ENCODE data around the gene CCDC152.
A peak's percentile ranks its signal among the peaks of the same experiment; 100 is the strongest.
"Not testable (repeated sequence)": the region's sequence is repeated elsewhere in the genome, so short reads cannot be mapped to it uniquely, and the experiment has no call there.

Gene CCDC152

DNA sequence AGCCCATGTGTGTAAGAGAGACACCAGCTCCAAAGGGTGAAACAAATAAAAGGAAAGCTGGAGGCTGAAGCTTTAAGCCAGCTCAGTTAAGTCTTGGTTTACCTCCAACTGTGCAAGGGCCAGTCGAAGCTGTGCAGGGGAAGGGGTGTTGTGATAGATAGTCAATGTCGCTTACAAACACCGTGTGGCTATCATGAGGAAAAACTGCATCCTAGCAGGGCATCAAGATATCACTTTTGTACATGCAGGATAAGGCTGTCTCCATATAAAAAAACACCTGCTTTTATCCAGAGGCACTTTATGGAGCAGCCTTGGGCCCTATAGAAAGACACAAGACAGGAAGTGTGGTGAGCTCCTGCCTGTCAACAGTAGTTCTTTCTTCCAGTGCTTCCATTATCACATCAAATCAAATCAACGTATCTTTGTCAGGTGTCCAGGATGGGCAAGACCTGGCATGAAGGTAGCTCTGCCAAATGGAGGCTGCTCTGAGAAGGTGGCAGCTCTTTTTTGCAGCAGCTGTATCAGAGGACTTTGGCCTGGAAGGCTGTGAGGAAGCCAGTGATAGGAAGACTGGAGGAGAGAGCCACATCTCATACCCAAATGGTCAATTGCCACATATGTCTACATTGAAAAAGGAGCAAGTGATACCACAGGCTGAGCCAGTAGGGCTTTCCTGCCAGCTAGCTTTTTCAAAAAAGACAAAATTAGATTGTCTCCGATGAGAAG is 84.4 kb downstream of the CCDC152 start:
- TF ChIP-seq, protein P1, sequence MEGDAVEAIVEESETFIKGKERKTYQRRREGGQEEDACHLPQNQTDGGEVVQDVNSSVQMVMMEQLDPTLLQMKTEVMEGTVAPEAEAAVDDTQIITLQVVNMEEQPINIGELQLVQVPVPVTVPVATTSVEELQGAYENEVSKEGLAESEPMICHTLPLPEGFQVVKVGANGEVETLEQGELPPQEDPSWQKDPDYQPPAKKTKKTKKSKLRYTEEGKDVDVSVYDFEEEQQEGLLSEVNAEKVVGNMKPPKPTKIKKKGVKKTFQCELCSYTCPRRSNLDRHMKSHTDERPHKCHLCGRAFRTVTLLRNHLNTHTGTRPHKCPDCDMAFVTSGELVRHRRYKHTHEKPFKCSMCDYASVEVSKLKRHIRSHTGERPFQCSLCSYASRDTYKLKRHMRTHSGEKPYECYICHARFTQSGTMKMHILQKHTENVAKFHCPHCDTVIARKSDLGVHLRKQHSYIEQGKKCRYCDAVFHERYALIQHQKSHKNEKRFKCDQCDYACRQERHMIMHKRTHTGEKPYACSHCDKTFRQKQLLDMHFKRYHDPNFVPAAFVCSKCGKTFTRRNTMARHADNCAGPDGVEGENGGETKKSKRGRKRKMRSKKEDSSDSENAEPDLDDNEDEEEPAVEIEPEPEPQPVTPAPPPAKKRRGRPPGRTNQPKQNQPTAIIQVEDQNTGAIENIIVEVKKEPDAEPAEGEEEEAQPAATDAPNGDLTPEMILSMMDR (IDR thresholded peaks at IDR 0.05; ENCODE audit: unreplicated experiment in 3 of 3), result no peak
- Mint-ChIP-seq H3K4me3 (no peak overlapping the region), H3K9me3 (peaks cover 14% of the 10 kb centered on the region), H3K36me3 (ENCODE audit: low read depth) (no peaks in the 10 kb centered on the region), H3K27ac (peak overlapping the region in 2 of 3 experiments; percentile 94 to 97), H3K4me1 (peaks cover 23% of the 10 kb centered on the region), H3K27me3 (ENCODE audit: low read depth) (peaks cover 3% of the 10 kb centered on the region)

DNA sequence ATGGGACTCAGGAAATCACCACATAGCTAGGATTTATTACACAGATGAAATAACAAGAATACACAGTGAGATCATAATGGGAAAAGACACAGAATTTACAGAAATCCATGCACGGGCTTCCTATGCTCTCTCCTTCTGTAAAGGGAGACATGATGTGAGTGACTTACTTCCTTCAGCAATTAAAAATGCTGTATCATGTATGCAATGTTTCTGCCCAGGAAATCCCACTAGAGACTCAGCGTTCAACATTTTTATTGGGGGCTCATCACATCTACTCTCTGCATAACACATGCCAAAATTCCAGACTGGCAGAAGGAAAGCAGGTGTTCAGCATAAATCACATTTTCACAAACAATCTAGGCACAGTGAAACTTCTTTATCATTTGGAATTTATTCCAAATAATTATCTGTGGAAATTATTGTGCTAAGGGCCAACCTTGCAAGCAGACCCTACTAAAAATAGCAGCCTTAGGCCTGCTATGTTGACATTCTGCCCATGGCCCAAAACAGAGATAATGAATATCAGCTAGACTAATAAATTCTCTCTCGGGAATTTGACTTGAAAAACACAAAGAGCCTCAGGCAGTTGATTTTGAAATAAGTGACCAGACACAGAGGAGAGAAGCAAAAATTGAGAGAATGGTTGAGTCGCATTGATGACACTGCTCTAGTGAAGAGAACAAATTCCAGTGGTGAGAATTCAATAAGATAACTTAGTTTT is 86.5 kb downstream of the CCDC152 start:
- peak overlapping the region; percentile 38 to 86 (median 49) for H3K27ac Mint-ChIP-seq
- H3K4me3 Mint-ChIP-seq, result peak overlapping the region in 1 of 3 experiments; percentile 18
- H3K9me3 Mint-ChIP-seq, result peaks cover 13% of the 10 kb centered on the region
- no peaks in the 10 kb centered on the region for H3K36me3 Mint-ChIP-seq (ENCODE audit: low read depth)
- peaks cover 23% of the 10 kb centered on the region for H3K4me1 Mint-ChIP-seq
- peaks cover 3% of the 10 kb centered on the region for H3K27me3 Mint-ChIP-seq (ENCODE audit: low read depth)
- TF ChIP-seq, protein P1 (IDR thresholded peaks at IDR 0.05; ENCODE audit: unreplicated experiment in 3 of 3), result no peak

DNA sequence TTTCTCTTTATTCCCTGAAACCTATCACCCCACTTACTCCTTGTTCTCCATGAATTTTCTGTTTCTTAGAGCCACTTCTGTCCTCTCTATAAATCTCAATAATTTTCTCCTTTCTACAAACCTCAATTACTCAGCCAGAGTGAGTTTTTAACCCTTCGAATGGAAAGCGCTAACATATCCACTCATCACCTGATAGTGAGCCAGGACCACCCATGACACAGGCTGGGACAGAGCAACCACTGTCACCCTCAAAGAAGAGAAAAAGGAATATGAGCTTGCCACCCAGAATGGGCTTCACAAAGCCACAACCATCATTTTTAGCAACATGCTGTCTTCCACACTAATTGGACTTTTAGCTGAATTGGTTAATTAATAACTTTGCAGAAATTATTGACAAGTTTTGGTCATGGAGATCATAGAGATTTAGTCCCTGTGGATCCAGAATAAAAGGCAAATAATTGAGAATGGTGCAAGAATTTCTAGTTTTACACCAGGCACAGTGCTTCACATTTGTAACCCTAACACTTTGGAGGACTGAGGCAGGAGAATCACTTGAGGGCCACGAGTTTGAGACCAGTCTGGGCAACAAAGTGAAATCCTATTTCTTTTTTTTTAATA is 87.2 kb downstream of the CCDC152 start:
- TF ChIP-seq, protein P1 (IDR thresholded peaks at IDR 0.05; ENCODE audit: unreplicated experiment in 3 of 3), result no peak
- Mint-ChIP-seq H3K27me3 (ENCODE audit: low read depth) (peaks cover 3% of the 10 kb centered on the region), H3K9me3 (peaks cover 13% of the 10 kb centered on the region), H3K36me3 (ENCODE audit: low read depth) (no peaks in the 10 kb centered on the region), H3K4me1 (peaks cover 23% of the 10 kb centered on the region), H3K4me3 (no peak overlapping the region), H3K27ac (peak overlapping the region in 2 of 3 experiments; percentile 49 to 86)

DNA sequence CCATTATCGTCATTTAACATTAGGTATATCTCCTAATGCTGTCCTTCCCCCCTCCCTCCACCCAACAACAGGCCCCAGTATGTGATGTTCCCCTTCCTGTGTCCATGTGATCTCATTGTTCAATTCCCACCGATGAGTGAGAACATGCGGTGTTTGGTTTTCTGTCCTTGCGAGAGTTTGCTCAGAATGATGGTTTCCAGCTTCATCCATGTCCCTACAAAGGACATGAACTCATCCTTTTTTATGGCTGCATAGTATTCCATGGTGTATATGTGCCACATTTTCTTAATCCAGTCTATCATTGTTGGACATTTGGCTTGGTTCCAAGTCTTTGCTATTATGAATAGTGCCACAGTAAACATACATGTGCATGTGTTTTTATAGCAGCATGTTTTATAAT is 87.8 kb downstream of the CCDC152 start:
- H3K27me3 Mint-ChIP-seq (ENCODE audit: low read depth); H3K36me3 Mint-ChIP-seq (ENCODE audit: low read depth); H3K4me3 Mint-ChIP-seq; H3K27ac Mint-ChIP-seq: not testable (repeated sequence)
- peaks cover 13% of the 10 kb centered on the region for H3K9me3 Mint-ChIP-seq
- peaks cover 23% of the 10 kb centered on the region for H3K4me1 Mint-ChIP-seq

DNA sequence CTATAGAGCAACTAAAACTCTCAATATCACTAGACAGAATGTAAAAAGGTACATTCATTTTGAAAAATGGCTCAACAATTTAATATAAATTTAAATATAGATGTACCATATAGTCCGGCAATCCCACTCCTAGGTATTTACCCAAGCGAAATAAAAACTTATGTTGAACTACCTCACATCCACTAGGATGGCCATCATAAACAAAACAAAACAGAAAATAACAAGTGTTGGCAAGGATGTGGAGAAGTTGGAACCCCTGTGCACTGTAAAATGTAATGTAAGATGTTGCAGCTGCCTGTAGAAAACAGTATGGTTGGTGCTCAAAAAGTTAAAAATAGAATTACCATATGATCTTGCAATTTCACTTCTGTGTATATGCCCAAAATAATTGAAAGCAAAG is 91.9 kb downstream of the CCDC152 start:
- peaks cover 7% of the 10 kb centered on the region for H3K9me3 Mint-ChIP-seq
- H3K27me3 Mint-ChIP-seq (ENCODE audit: low read depth), result peaks cover 3% of the 10 kb centered on the region
- H3K4me3 Mint-ChIP-seq, result no peak overlapping the region
- no peaks in the 10 kb centered on the region for H3K36me3 Mint-ChIP-seq (ENCODE audit: low read depth)
- TF ChIP-seq, protein P1 (IDR thresholded peaks at IDR 0.05; ENCODE audit: unreplicated experiment in 3 of 3), result no peak
- H3K4me1 Mint-ChIP-seq, result peaks cover 4% of the 10 kb centered on the region
- H3K27ac Mint-ChIP-seq, result no peak overlapping the region

DNA sequence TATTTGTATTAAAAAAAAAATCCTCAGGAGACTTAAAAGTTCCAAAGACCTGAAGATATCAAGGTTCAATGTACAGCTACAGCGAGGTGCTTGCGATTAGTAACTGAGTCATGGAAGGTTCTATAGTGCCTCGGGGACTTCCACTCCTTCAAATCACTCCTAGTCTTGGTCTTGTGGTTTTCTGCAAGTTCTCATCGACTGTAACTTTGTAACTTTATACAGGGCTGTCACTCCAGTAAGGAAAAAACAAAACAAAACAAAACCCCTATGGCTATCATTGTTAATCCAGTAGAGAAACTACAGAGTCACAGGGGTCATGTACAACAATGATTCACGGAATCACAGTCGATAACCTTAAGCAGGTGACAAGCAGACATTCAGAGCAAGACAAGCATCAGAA is 94.9 kb downstream of the CCDC152 start:
- no peak overlapping the region for H3K4me3 Mint-ChIP-seq
- H3K27me3 Mint-ChIP-seq (ENCODE audit: low read depth), result peaks cover 3% of the 10 kb centered on the region
- H3K36me3 Mint-ChIP-seq (ENCODE audit: low read depth), result no peaks in the 10 kb centered on the region
- H3K4me1 Mint-ChIP-seq, result peaks cover 7% of the 10 kb centered on the region
- TF ChIP-seq, protein P1 (IDR thresholded peaks at IDR 0.05; ENCODE audit: unreplicated experiment in 3 of 3), result no peak
- H3K27ac Mint-ChIP-seq, result no peak overlapping the region
- no peaks in the 10 kb centered on the region for H3K9me3 Mint-ChIP-seq
